ENCODE measurements around the gene ASIP. TPM values are rescaled to one million over a fixed set of nuclear protein-coding genes. Genes with fewer than 3 reads are reported as not detected.
A peak's percentile ranks its signal among the peaks of the same experiment; 100 is the strongest.
"Not testable (repeated sequence)": the region's sequence is repeated elsewhere in the genome, so short reads cannot be mapped to it uniquely, and the experiment has no call there.

ASIP gene
- total and polyA plus RNA-seq, 4 donors = not detected

DNA sequence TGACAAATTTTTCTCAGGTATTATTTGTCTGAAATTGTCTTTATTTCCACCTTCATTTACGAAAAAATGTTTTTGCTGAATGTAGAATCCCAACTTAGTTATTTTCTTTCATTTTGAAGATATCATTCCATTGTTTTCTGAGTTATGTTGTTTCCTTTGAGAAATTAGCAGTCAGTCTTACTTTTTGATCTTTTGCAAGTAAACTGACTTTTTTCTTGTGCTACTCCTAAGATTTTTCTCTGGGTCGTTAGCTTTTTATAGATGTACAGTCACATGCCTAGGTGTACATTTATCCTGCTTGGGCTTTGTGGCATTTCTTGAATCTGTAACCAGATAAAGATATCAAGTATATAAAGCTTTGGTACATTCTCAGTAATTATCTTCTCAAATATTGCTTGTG lies 29.6 kb upstream of the ASIP start:
- Histone ChIP-seq H3K36me3 (ENCODE audit: control insufficient read depth in 1 of 2, insufficient read depth in 2 of 2, low read length in 1 of 2) (no peaks in the 10 kb centered on the region), H3K4me3 (ENCODE audit: low read length in 2 of 2) (no peak overlapping the region), H3K9me3 (ENCODE audit: control insufficient read depth, low read length) (peaks cover 2% of the 10 kb centered on the region), H3K4me1 (ENCODE audit: control insufficient read depth in 1 of 2, insufficient read depth in 2 of 2, low read length in 2 of 2) (no peaks in the 10 kb centered on the region), H3K27me3 (ENCODE audit: control insufficient read depth in 1 of 2, insufficient read depth in 2 of 2, low read length in 1 of 2) (no peaks in the 10 kb centered on the region), H3K27ac (ENCODE audit: low read depth in 1 of 2, low read length in 2 of 2) (no peak overlapping the region)
- DNase-seq (no peak), ATAC-seq (ENCODE audit: low FRiP score) (no peak)
- 63 to 77% methylated on average over 2 of the region's 2 CpGs for WGBS, 2 donors
- intact Hi-C loops (cut with DNase I) = no loop called here

DNA sequence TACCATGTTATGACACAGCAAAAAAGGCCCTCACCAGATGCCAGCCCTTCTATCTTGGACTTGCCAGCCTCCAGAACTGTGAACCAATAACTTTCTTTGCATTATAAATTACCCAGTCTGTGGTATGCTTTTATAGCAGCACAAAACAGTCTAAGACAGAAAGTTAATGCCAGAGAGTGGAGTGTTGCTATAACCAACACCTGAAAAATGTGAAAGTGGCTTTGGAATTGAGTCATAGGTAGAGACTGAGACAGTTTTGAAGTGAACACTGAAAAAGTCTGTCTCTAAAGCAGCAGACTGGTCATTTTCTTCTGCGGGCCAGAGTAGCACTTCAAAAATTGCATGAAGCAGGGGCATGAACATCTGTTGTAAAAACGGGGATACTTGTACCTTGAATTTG lies 28.0 kb upstream of the ASIP start:
- Histone ChIP-seq H3K27ac (ENCODE audit: low read depth in 1 of 2, low read length in 2 of 2) (no peak overlapping the region), H3K4me3 (ENCODE audit: low read length in 2 of 2) (no peak overlapping the region), H3K27me3 (ENCODE audit: control insufficient read depth in 1 of 2, insufficient read depth in 2 of 2, low read length in 1 of 2) (no peaks in the 10 kb centered on the region), H3K36me3 (ENCODE audit: control insufficient read depth in 1 of 2, insufficient read depth in 2 of 2, low read length in 1 of 2) (no peaks in the 10 kb centered on the region), H3K9me3 (ENCODE audit: control insufficient read depth, low read length) (peaks cover 2% of the 10 kb centered on the region), H3K4me1 (ENCODE audit: control insufficient read depth in 1 of 2, insufficient read depth in 2 of 2, low read length in 2 of 2) (no peaks in the 10 kb centered on the region)
- WGBS, 2 donors = 87 to 93% methylated on average over 2 of the region's 2 CpGs
- DNase-seq (no peak), ATAC-seq (ENCODE audit: low FRiP score) (no peak)
- intact Hi-C loops (cut with DNase I) = no loop called here

DNA sequence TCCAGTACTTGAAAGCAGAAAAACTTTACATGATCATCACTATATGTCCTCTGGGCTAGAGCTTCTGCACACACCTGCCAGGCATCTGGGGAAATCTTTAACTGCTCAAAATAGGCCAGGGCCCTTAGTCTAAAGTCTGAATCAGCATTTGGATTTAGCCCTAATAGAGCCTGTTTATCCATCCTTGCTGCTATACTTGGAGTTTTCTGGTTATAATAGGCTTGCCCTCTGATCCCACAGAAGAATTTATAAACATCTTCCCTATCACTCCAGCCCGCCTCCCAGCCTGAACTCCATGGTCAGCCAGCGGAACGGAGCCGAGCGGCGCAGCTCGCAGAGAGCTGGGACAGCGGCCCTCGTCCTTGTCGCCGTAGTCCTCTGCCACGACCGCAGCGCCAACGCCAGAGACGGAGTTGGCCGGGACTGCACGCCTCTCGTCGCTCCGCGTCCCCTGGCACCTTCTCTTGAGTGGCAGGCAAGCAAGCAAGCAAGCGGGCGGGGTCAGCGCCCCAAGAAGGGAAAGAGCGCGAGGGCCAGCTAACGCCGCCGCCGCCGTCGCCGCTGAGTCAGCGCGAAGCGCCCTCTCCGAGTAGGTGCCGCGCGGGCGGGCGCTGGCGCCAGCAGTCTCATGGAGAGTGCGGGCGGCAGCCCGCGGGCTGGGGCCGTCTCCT lies 25.4 kb upstream of the ASIP start:
- ATAC-seq (ENCODE audit: low FRiP score) = peak; percentile 94

DNA sequence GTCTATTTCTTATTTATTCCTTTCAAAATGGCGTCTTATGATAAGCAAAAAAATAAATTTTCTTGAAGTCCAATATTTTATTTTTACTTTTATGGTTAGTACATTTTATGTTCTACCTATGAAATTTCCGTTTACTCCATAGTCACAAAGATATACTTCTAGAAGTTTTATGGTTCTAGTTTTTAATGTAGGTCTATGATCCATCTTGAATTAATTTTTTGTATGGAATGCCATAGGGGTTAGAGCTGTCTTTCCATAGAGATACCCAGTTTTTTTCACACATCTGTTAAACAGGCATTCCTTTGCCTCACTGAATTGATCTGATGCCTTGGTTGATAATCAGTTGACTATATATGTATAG lies 24.9 kb upstream of the ASIP start:
- DNase-seq = no peak
- Histone ChIP-seq H3K27me3 (ENCODE audit: control insufficient read depth in 1 of 2, insufficient read depth in 2 of 2, low read length in 1 of 2) (no peaks in the 10 kb centered on the region), H3K4me1 (ENCODE audit: control insufficient read depth in 1 of 2, insufficient read depth in 2 of 2, low read length in 2 of 2) (no peaks in the 10 kb centered on the region), H3K27ac (ENCODE audit: low read depth in 1 of 2, low read length in 2 of 2) (no peak overlapping the region), H3K4me3 (ENCODE audit: low read length in 2 of 2) (no peak overlapping the region), H3K9me3 (ENCODE audit: control insufficient read depth, low read length) (no peaks in the 10 kb centered on the region), H3K36me3 (ENCODE audit: control insufficient read depth in 1 of 2, insufficient read depth in 2 of 2, low read length in 1 of 2) (no peaks in the 10 kb centered on the region)
- intact Hi-C loops (cut with DNase I) = no loop called here
- ATAC-seq (ENCODE audit: low FRiP score) = no peak
- 5 to 11% methylated on average over 2 of the region's 2 CpGs for WGBS, 2 donors

More for the DNA sequence above, 25.4 kb upstream of the ASIP start:
- Histone ChIP-seq H3K36me3 (ENCODE audit: control insufficient read depth in 1 of 2, insufficient read depth in 2 of 2, low read length in 1 of 2) (no peaks in the 10 kb centered on the region), H3K4me1 (ENCODE audit: control insufficient read depth in 1 of 2, insufficient read depth in 2 of 2, low read length in 2 of 2) (no peaks in the 10 kb centered on the region), H3K9me3 (ENCODE audit: control insufficient read depth, low read length) (no peaks in the 10 kb centered on the region), H3K4me3 (ENCODE audit: low read length in 2 of 2) (peak overlapping the region in 1 of 2 donors; percentile 8), H3K27ac (ENCODE audit: low read depth in 1 of 2, low read length in 2 of 2) (peak overlapping the region in 1 of 2 donors; percentile 2), H3K27me3 (ENCODE audit: control insufficient read depth in 1 of 2, insufficient read depth in 2 of 2, low read length in 1 of 2) (no peaks in the 10 kb centered on the region)
- 1% methylated on average over 47 to 49 of the region's 49 CpGs for WGBS, 2 donors
- DNase-seq = peak; percentile 92 to 96
- intact Hi-C loops (cut with DNase I) = no loop called here

DNA sequence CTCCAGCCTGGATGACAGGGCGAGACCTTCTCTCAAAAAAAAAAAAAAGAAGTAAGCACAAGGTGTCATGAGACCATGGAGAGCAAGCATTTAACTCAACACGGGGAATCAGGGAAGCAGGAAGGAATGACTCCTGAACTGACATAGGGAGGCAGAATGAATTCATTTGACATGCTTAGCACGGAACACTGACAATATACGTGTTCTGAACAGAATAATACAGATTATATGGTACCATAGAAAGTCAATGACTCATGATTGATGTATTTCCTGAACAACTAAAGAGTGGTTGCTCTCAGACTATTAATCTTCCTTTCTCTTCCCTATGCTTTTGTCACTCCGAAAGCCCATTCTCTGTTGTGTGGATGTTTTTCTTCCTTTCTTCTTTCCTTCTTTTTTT lies 20.7 kb upstream of the ASIP start:
- ATAC-seq (ENCODE audit: low FRiP score) (no peak), DNase-seq (no peak)
- no peaks in the 10 kb centered on the region for H3K36me3 ChIP-seq (ENCODE audit: control insufficient read depth in 1 of 2, insufficient read depth in 2 of 2, low read length in 1 of 2)
- intact Hi-C loops (cut with DNase I) = no loop called here
- no peaks in the 10 kb centered on the region for H3K27me3 ChIP-seq (ENCODE audit: control insufficient read depth in 1 of 2, insufficient read depth in 2 of 2, low read length in 1 of 2)
- H3K4me3 ChIP-seq (ENCODE audit: low read length in 2 of 2) = no peak overlapping the region
- no peaks in the 10 kb centered on the region for H3K9me3 ChIP-seq (ENCODE audit: control insufficient read depth, low read length)
- no peak overlapping the region for H3K27ac ChIP-seq (ENCODE audit: low read depth in 1 of 2, low read length in 2 of 2)
- H3K4me1 ChIP-seq (ENCODE audit: control insufficient read depth in 1 of 2, insufficient read depth in 2 of 2, low read length in 2 of 2) = no peaks in the 10 kb centered on the region
- 67 to 69% methylated on average over 5 of the region's 5 CpGs for WGBS, 2 donors

DNA sequence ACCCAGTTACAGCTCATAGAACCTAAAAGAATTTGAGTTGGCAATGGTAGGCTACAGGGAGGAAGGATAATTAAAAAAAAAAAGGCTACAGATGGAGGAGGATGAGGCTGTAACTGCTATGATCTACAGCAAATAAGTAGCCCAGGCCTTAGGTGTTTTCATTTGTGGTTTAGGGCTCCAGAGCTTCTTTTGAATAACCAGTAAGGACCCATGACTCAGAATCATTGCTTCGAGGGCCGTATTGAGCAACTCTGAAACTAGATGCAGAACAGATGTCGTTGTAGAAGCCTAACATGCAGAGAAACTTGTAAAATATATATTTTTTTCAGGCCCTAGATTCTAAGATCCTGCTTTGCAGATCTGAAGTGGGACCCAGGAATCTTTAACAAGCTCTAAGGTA lies 19.0 kb upstream of the ASIP start:
- Histone ChIP-seq H3K4me3 (ENCODE audit: low read length in 2 of 2) (no peak overlapping the region), H3K27ac (ENCODE audit: low read depth in 1 of 2, low read length in 2 of 2) (no peak overlapping the region), H3K36me3 (ENCODE audit: control insufficient read depth in 1 of 2, insufficient read depth in 2 of 2, low read length in 1 of 2) (no peaks in the 10 kb centered on the region), H3K27me3 (ENCODE audit: control insufficient read depth in 1 of 2, insufficient read depth in 2 of 2, low read length in 1 of 2) (no peaks in the 10 kb centered on the region), H3K9me3 (ENCODE audit: control insufficient read depth, low read length) (no peaks in the 10 kb centered on the region), H3K4me1 (ENCODE audit: control insufficient read depth in 1 of 2, insufficient read depth in 2 of 2, low read length in 2 of 2) (no peaks in the 10 kb centered on the region)
- ATAC-seq (ENCODE audit: low FRiP score) = no peak
- 88 to 93% methylated on average over 3 of the region's 3 CpGs for WGBS, 2 donors
- intact Hi-C loops (cut with DNase I) = no loop called here
- DNase-seq = no peak

DNA sequence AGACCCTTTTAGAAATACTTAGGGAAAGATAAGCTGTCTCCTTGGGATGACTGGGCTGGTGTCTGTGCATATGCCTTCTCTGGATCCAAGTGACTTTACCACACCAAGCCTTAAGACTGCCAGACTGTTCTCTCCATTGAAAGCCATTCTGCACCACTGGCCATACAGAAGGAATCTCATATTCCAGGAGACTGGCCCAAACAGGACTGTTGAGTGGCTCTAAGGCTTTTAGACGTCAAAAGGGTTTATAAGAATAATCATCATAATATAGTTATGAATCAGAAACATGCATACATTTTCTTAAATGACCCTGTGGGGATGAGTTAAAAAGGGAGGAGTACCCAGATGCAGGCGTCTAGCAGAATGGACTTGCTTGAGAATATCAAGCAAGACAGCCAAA lies 17.0 kb upstream of the ASIP start:
- H3K36me3 ChIP-seq (ENCODE audit: control insufficient read depth in 1 of 2, insufficient read depth in 2 of 2, low read length in 1 of 2); H3K27me3 ChIP-seq (ENCODE audit: control insufficient read depth in 1 of 2, insufficient read depth in 2 of 2, low read length in 1 of 2); H3K27ac ChIP-seq (ENCODE audit: low read depth in 1 of 2, low read length in 2 of 2); H3K9me3 ChIP-seq (ENCODE audit: control insufficient read depth, low read length); ATAC-seq (ENCODE audit: low FRiP score); intact Hi-C loops (cut with DNase I); H3K4me1 ChIP-seq (ENCODE audit: control insufficient read depth in 1 of 2, insufficient read depth in 2 of 2, low read length in 2 of 2); DNase-seq; H3K4me3 ChIP-seq (ENCODE audit: low read length in 2 of 2): not testable (repeated sequence)
- WGBS, 2 donors = 79 to 88% methylated on average over 1 to 2 of the region's 2 CpGs

DNA sequence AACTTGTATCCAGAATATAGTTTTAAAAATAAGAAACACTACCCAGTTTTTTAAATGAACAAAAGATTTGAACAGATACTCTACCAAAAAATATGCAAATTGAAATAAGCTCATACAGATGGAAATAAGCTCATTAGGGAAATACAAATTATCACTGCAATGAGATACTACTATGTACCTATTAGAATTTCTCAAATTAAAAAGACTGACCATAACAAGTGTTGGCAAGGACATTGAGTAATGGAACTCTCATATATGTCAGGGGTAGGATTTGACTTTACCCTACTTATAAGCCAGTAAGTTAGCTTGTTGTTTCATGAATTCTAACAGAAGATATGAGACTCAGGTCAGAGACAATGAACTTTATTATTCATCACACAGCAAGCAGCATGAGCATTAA lies 9.6 kb upstream of the ASIP start:
- ATAC-seq (ENCODE audit: low FRiP score) (no peak), DNase-seq (no peak)
- Histone ChIP-seq H3K27ac (ENCODE audit: low read depth in 1 of 2, low read length in 2 of 2) (no peak overlapping the region), H3K36me3 (ENCODE audit: control insufficient read depth in 1 of 2, insufficient read depth in 2 of 2, low read length in 1 of 2) (no peaks in the 10 kb centered on the region), H3K27me3 (ENCODE audit: control insufficient read depth in 1 of 2, insufficient read depth in 2 of 2, low read length in 1 of 2) (no peaks in the 10 kb centered on the region), H3K4me1 (ENCODE audit: control insufficient read depth in 1 of 2, insufficient read depth in 2 of 2, low read length in 2 of 2) (no peaks in the 10 kb centered on the region), H3K9me3 (ENCODE audit: control insufficient read depth, low read length) (peaks cover 1% of the 10 kb centered on the region), H3K4me3 (ENCODE audit: low read length in 2 of 2) (no peak overlapping the region)
- intact Hi-C loops (cut with DNase I) = no loop called here

DNA sequence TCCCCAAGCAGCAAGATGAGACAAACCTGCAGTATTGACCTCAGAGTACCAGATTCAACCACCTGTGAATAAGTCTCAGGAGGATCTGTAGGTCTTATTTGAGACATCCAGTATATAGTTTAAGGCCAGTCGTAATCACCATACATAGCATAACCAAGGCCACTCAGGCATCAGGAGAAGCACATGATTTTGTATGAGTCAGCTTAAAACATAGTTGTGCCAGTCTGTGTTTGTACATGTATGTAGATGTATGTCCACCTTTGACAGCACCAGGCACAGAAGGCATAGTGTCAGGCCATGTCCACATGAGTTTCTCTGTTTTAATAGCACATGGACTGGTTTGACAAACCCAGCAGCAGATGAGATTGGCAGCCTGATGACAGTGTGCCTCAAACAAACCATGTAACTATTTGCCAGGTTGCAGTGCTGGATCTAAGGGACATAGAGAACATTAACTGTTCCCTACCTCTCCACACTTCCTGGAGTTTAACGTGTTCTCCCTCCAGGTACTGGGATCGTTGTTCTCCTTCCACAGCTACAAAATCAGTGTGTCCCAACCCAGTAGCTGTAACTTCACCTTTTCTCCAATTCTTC lies 8.6 kb upstream of the ASIP start:
- Histone ChIP-seq H3K9me3 (ENCODE audit: control insufficient read depth, low read length) (peaks cover 1% of the 10 kb centered on the region), H3K36me3 (ENCODE audit: control insufficient read depth in 1 of 2, insufficient read depth in 2 of 2, low read length in 1 of 2) (no peaks in the 10 kb centered on the region), H3K4me3 (ENCODE audit: low read length in 2 of 2) (no peak overlapping the region), H3K27ac (ENCODE audit: low read depth in 1 of 2, low read length in 2 of 2) (no peak overlapping the region), H3K4me1 (ENCODE audit: control insufficient read depth in 1 of 2, insufficient read depth in 2 of 2, low read length in 2 of 2) (no peaks in the 10 kb centered on the region), H3K27me3 (ENCODE audit: control insufficient read depth in 1 of 2, insufficient read depth in 2 of 2, low read length in 1 of 2) (no peaks in the 10 kb centered on the region)
- intact Hi-C loops (cut with DNase I) = no loop called here
- DNase-seq (no peak), ATAC-seq (ENCODE audit: low FRiP score) (no peak)
- WGBS, 2 donors = 81 to 89% methylated on average over 3 of the region's 3 CpGs
